ENCODE measurements around the gene PARL.

The PARL gene

GRCh38 chr3:183814240-183814639 is 70.4 kb downstream of the PARL start:
- H3K4me3 ChIP-seq (ENCODE audit: low read length, poor library complexity, severe bottlenecking), result no peak overlapping the region
- H3K4me1 ChIP-seq (ENCODE audit: insufficient read depth, low read length, poor library complexity, severe bottlenecking), result no peaks in the 10 kb centered on the region
- no peak overlapping the region for H2AFZ ChIP-seq (ENCODE audit: low read length)
- no peak overlapping the region for H3K9ac ChIP-seq (ENCODE audit: low read depth, low read length, poor library complexity, severe bottlenecking)
- H3K4me2 ChIP-seq (ENCODE audit: low read depth, low read length, poor library complexity, severe bottlenecking), result no peak overlapping the region
- TF ChIP-seq EZH2phosphoT487 (IDR thresholded peaks at IDR 0.05; ENCODE audit: borderline replicate concordance) (no peak), CTCF (conservative IDR thresholded peaks at IDR 0.05; ENCODE audit: low read length) (no peak)
- no peaks in the 10 kb centered on the region for H3K79me2 ChIP-seq (ENCODE audit: insufficient read depth, low read length)
- no peaks in the 10 kb centered on the region for H3K27me3 ChIP-seq (ENCODE audit: insufficient read depth, low read length, poor library complexity, severe bottlenecking)
- H3K9me2 ChIP-seq (replicated peaks; ENCODE audit: low read depth, low read length), result no peaks in the 10 kb centered on the region
- H3F3A ChIP-seq (ENCODE audit: low read depth), result no peaks in the 10 kb centered on the region
- no peaks in the 10 kb centered on the region for H4K20me1 ChIP-seq (ENCODE audit: insufficient read depth, low read length, poor library complexity, severe bottlenecking)
- peaks cover 45% of the 10 kb centered on the region; the same call in 1 of the 2 replicates for H3K36me3 ChIP-seq (ENCODE audit: insufficient read depth, low read length)
- no peaks in the 10 kb centered on the region for H3K9me3 ChIP-seq (ENCODE audit: insufficient read depth, low read depth, low read length)

GRCh38 chr3:183812761-183813445 is 71.8 kb downstream of the PARL start:
- H3K9ac ChIP-seq (ENCODE audit: low read depth, low read length, poor library complexity, severe bottlenecking), result no peak overlapping the region
- H3K9me2 ChIP-seq (replicated peaks; ENCODE audit: low read depth, low read length), result no peaks in the 10 kb centered on the region
- H3K4me2 ChIP-seq (ENCODE audit: low read depth, low read length, poor library complexity, severe bottlenecking), result no peak overlapping the region
- TF ChIP-seq EZH2phosphoT487 (IDR thresholded peaks at IDR 0.05; ENCODE audit: borderline replicate concordance), result no peak
- no peak for TF ChIP-seq CTCF (conservative IDR thresholded peaks at IDR 0.05; ENCODE audit: low read length)
- H3F3A ChIP-seq (ENCODE audit: low read depth), result no peaks in the 10 kb centered on the region
- no peaks in the 10 kb centered on the region for H4K20me1 ChIP-seq (ENCODE audit: insufficient read depth, low read length, poor library complexity, severe bottlenecking)
- no peaks in the 10 kb centered on the region for H3K9me3 ChIP-seq (ENCODE audit: insufficient read depth, low read depth, low read length)
- no peak overlapping the region for H3K4me3 ChIP-seq (ENCODE audit: low read length, poor library complexity, severe bottlenecking)
- no peaks in the 10 kb centered on the region for H3K79me2 ChIP-seq (ENCODE audit: insufficient read depth, low read length)
- peaks cover 57% of the 10 kb centered on the region; the same call in 1 of the 2 replicates for H3K36me3 ChIP-seq (ENCODE audit: insufficient read depth, low read length)
- no peaks in the 10 kb centered on the region for H3K4me1 ChIP-seq (ENCODE audit: insufficient read depth, low read length, poor library complexity, severe bottlenecking)
- H2AFZ ChIP-seq (ENCODE audit: low read length), result no peak overlapping the region
- no peaks in the 10 kb centered on the region for H3K27me3 ChIP-seq (ENCODE audit: insufficient read depth, low read length, poor library complexity, severe bottlenecking)

GRCh38 chr3:183811638-183812037 is 73.0 kb downstream of the PARL start:
- Histone ChIP-seq H3K4me1 (ENCODE audit: insufficient read depth, low read length, poor library complexity, severe bottlenecking) (no peaks in the 10 kb centered on the region), H3K36me3 (ENCODE audit: insufficient read depth, low read length) (peaks cover 65% of the 10 kb centered on the region; the same call in 1 of the 2 replicates), H3F3A (ENCODE audit: low read depth) (no peaks in the 10 kb centered on the region), H3K4me3 (ENCODE audit: low read length, poor library complexity, severe bottlenecking) (no peak overlapping the region), H3K27me3 (ENCODE audit: insufficient read depth, low read length, poor library complexity, severe bottlenecking) (no peaks in the 10 kb centered on the region), H2AFZ (ENCODE audit: low read length) (no peak overlapping the region), H3K79me2 (ENCODE audit: insufficient read depth, low read length) (no peaks in the 10 kb centered on the region), H3K9me2 (replicated peaks; ENCODE audit: low read depth, low read length) (no peaks in the 10 kb centered on the region), H4K20me1 (ENCODE audit: insufficient read depth, low read length, poor library complexity, severe bottlenecking) (no peaks in the 10 kb centered on the region), H3K9ac (ENCODE audit: low read depth, low read length, poor library complexity, severe bottlenecking) (no peak overlapping the region), H3K9me3 (ENCODE audit: insufficient read depth, low read depth, low read length) (no peaks in the 10 kb centered on the region), H3K4me2 (ENCODE audit: low read depth, low read length, poor library complexity, severe bottlenecking) (no peak overlapping the region)
- no peak for TF ChIP-seq EZH2phosphoT487 (IDR thresholded peaks at IDR 0.05; ENCODE audit: borderline replicate concordance)
- no peak for TF ChIP-seq CTCF (conservative IDR thresholded peaks at IDR 0.05; ENCODE audit: low read length)
